Stimulated activated CD8-positive, alpha-beta memory T cell treated with anti-CD3 and anti-CD28 coated beads, Interleukin-7, amount 100 ng/mL, for 48 hours (primary cell): ENCODE results near the gene TFPI.

Experiments used
- DNase-seq, 2 donors: peaks; one replicate each; pipeline ENCODE4 v3.0.0-alpha.2; 2020; ENCODE audit warnings: low read depth in 1 of 2; ENCODE audit errors: extremely low read depth in 1 of 2

TFPI gene

GRCh38 chr2:187470698-187471097 is 83.5 kb downstream of the TFPI start:
- DNase-seq: no peak

GRCh38 chr2:187469538-187469937 is 84.7 kb downstream of the TFPI start:
- no peak for DNase-seq

- DNase-seq: no peak
Observed at GRCh38 chr2:187468262-187468661, 86.0 kb downstream of the TFPI start.

GRCh38 chr2:187466129-187466792 is 88.0 kb downstream of the TFPI start:
- no peak for DNase-seq

GRCh38 chr2:187462839-187463238 is 91.4 kb downstream of the TFPI start:
- DNase-seq: no peak

- DNase-seq: no peak
Observed at GRCh38 chr2:187461294-187462261, 92.7 kb downstream of the TFPI start.

- DNase-seq: no peak
Observed at GRCh38 chr2:187459256-187459655, 95.0 kb downstream of the TFPI start.

DNA sequence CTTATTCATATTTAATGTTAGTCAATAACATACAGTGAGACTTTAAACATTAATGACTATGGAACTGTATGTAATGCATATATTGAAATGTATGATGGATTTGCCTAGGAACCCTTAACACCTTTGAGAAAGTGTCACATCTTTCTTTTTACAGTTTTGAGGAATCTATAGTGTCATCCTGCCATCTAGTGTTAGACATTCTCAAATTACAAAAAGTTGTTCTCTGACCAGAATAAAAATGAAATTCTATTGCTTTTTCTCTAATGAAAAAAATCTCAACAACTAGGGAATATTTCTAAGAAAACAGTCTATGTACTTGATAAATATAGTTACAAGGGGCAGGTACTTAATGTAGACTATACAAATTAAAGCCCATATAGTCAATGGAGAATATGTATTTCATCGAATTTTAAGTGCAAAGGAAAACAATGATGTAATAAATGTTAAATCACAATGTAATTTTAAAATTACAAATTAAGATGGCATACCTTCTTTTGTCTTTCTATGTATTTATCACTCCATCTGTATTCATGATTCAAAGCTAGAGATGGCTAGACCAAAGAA is 101.1 kb downstream of the TFPI start:
- no peak for DNase-seq

DNA sequence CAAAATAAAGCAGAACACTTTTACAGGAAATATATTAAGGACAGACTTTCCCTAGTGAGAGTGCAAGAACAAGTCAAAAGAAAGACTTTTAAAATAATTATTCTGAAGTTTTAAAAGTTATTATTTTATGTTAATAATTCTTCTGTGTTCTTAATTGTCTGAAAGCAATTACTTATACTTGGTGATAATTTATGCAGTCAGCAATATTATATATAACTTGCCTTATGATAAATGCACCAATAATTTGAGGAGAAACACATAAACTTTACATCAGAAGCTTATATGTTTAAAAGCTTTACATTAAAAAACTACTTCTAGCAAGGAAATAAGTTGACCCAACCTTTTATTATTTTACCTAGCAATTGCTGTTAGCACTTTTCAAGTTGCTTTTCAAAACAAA is 102.7 kb downstream of the TFPI start:
- no peak for DNase-seq

GRCh38 chr2:187447336-187447735 is 106.9 kb downstream of the TFPI start:
- no peak for DNase-seq

DNA sequence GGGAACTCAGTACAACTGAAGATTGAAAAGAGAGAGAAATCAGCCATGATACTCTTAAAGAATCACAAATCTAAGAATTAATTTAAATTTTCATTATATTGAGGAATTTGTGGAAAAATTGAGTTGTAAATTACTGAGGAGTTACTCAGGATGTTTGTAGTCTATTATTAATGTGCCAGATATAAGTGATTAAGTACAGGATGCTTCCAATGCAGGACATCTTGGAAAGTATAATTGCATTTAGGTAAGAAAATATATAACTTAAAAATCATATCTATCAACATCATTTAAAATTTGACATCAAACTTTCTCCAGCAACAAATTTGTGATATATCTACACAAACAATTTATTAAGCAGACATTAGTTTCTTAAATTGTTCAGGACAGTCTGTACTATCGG is 107.5 kb downstream of the TFPI start:
- no peak for DNase-seq

DNA sequence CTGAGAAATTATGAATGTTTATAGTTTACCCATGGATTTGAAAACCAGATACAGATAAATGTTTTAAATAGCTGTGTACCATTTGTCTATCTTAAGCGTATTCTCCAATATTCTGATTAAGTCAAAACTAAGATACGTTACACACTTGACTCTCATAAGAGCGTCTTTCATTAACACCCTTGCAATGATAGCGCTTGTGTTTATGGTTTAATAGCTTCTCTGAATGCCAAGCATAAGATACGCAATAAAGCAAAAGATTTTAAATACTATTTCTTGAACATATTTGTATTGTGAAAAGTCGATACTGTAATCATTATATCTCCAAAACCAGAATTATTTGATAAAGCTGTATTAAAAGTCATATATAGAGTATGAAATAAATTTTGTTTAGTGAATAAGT is 109.2 kb downstream of the TFPI start:
- no peak for DNase-seq

DNA sequence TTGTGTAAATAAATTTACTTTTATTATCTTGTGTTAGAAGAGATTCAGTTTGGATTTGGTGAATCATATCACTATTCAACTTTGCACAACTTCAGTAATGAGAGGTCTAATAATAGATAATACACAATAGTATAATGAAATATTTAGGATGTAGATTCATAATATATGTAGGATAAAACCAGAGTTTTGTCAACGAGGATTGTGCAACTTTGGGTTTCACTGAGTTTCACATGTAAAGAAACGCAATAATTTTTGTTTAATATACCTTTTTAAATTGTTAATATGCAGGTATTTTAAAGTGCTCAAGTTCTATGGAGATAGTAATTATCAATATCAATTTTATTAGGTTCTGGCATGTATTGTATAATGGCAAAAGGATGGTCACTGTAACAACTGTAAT is 111.5 kb downstream of the TFPI start:
- no peak for DNase-seq

- no peak for DNase-seq
Observed at GRCh38 chr2:187442378-187442777, 111.9 kb downstream of the TFPI start.

GRCh38 chr2:187440101-187440675 is 114.0 kb downstream of the TFPI start:
- DNase-seq: no peak

GRCh38 chr2:187438455-187438854 is 115.8 kb downstream of the TFPI start:
- no peak for DNase-seq

DNA sequence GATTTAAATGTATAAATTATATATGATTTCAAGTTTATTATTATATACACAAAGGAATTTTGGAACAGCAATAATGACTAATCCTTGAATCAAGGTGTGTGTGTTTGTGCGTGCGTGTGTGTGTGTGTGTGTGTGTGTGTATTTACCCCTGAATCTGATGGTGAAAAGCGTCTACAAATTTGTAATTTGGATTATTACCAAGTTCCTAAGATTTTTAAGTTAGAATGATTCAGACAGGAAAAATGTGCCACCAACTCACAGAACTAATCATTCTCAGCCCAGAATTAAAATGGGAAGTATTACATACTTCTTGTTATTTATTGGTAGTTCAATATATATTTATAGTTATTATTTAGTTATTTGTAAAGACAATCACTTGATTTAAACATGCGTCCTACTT is 118.5 kb downstream of the TFPI start:
- no peak for DNase-seq

GRCh38 chr2:187435078-187435477 is 119.2 kb downstream of the TFPI start:
- DNase-seq: no peak

GRCh38 chr2:187434342-187434785 is 119.9 kb downstream of the TFPI start:
- no peak for DNase-seq

GRCh38 chr2:187431911-187432310 is 122.3 kb downstream of the TFPI start:
- DNase-seq: no peak

GRCh38 chr2:187429989-187430388 is 124.2 kb downstream of the TFPI start:
- no peak for DNase-seq
